Measurements from ENCODE around the gene RNF208. TPM values are rescaled to one million over a fixed set of nuclear protein-coding genes. Genes with fewer than 3 reads are reported as not detected.

The RNF208 gene
- polyA plus RNA-seq, 2 of the 4 experiments (the other 2 are of a cell fraction) = 0.06 to 1.7 TPM

DNA sequence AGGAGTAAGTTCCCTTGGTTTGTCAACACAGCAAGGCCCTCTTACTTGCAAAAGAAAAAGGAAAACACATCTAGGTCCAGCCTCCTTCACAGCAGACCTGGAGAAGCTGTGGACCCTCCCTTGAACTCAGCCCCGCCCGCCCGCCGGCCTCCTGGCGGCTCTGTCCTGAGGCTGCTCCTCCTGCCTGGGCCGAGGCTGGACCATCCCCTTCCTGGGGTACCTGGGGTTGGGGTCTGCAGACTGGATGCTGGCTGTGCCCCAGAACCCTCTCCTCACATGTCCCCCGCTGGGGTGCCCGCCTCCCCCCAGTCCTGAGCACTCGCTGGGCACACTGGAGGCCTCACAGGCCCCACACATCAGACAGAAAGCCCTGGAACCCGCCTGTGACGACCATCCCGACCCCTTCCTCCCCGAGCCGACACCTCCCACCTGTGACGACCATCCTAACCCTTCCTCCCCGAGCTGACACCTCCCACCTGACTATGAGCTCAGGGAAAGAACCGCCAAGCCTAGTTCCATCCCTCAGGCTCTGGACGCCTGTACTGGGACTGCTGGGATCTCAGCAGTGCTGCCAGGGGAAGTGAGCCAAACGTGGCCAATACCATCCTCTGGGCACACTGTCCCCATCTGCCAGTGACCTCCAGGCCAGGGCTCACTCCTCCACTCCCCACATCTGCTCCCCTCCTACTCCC is 43.0 kb downstream of the RNF208 start:
- DNase-seq (ENCODE audit: low read depth in 1 of 2, low spot score in 1 of 2) (no peak), ATAC-seq (no peak), FAIRE-seq (no peak)
- no peak for TF ChIP-seq HOXB5 (CRISPR knock-in tag; IDR thresholded peaks at IDR 0.05)
- TF ChIP-seq CBX8 (IDR thresholded peaks at IDR 0.05) = no peak
- TF ChIP-seq PHF8 (IDR thresholded peaks at IDR 0.05; ENCODE audit: borderline replicate concordance, low read depth) = no peak
- CTCF ChIA-PET = interaction anchor here (0.6 to 16.5 kb wide), 8 partner anchors 10 to 59 kb away, joined by 3 to 156 read pairs (median 8); partner anchors contain the start of genes ANAPC2, LRRC26 and SSNA1
- no peak overlapping the region for H3K4me3 ChIP-seq
- no peaks in the 10 kb centered on the region for H3K9me3 ChIP-seq
- no peak overlapping the region for H3K27ac ChIP-seq
- POLR2A ChIA-PET = no interaction called here
- H3K4me1 ChIP-seq = no peaks in the 10 kb centered on the region
- no peak overlapping the region for H3K4me2 ChIP-seq
- 88% methylated on average over 17 of the region's 19 CpGs for WGBS (ENCODE audit: missing lambda C conversion rate)

DNA sequence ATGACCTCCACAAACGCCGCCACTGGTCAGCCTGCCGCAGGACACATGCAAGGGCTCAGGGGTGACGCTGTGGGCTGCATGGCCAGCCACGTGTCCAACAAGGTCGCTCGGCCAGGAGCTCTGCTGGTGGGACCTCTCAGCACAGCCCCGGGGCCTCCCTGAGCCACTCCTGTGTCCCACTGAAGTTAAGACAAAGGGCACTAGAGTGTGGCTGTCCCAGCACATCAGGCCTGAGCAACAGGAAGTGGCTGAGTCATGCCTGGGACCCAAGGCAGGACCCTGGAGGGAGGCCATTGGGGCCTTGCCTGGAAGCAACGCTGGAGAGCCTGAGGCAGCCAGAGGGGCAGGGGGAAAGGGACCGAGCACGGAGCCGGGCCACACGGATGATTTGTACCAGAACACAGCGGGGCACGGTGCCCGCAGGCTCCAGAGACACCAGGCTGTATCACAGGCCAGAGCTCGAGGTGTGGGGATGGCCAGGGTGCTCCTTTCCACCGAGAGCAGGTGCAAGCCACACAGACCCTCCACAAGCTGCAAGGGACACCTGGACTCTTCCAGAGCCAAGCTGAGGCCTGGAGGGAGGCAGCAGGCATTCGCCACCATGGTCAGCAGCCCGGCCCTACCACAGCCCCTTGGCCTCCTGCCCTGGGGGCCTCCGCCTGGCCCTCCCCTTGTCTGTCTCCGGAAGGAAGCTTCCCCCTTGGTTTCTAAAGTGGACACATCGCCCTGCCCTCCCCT is 43.7 kb downstream of the RNF208 start:
- no peak for DNase-seq (ENCODE audit: low read depth in 1 of 2, low spot score in 1 of 2)
- Histone ChIP-seq H3K4me2 (no peak overlapping the region), H3K4me1 (no peaks in the 10 kb centered on the region), H3K27ac (no peak overlapping the region), H3K9me3 (no peaks in the 10 kb centered on the region), H3K4me3 (no peak overlapping the region)
- TF ChIP-seq CBX8 (IDR thresholded peaks at IDR 0.05) (no peak), GATA3 (IDR thresholded peaks at IDR 0.05; ENCODE audit: borderline replicate concordance) (no peak), HDAC2 (IDR thresholded peaks at IDR 0.05) (no peak), HOXB13 (CRISPR knock-in tag; IDR thresholded peaks at IDR 0.05; ENCODE audit: low read depth) (no peak), EHMT2 (IDR thresholded peaks at IDR 0.05; ENCODE audit: low read depth) (no peak), RFX5 (IDR thresholded peaks at IDR 0.05) (no peak), ESRRA (IDR thresholded peaks at IDR 0.05; ENCODE audit: borderline replicate concordance, low read length) (no peak), NFE2L2 (conservative IDR thresholded peaks at IDR 0.05; ENCODE audit: low read length) (no peak), RARB (CRISPR knock-in tag; IDR thresholded peaks at IDR 0.05) (no peak), ZFP36 (IDR thresholded peaks at IDR 0.05; ENCODE audit: borderline replicate concordance, partially characterized antibody) (no peak)
- TF ChIP-seq, protein P1, sequence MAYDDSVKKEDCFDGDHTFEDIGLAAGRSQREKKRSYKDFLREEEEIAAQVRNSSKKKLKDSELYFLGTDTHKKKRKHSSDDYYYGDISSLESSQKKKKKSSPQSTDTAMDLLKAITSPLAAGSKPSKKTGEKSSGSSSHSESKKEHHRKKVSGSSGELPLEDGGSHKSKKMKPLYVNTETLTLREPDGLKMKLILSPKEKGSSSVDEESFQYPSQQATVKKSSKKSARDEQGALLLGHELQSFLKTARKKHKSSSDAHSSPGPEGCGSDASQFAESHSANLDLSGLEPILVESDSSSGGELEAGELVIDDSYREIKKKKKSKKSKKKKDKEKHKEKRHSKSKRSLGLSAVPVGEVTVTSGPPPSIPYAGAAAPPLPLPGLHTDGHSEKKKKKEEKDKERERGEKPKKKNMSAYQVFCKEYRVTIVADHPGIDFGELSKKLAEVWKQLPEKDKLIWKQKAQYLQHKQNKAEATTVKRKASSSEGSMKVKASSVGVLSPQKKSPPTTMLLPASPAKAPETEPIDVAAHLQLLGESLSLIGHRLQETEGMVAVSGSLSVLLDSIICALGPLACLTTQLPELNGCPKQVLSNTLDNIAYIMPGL (CRISPR knock-in tag; IDR thresholded peaks at IDR 0.05; ENCODE audit: borderline replicate concordance) = no peak
- TF ChIP-seq, protein P2, sequence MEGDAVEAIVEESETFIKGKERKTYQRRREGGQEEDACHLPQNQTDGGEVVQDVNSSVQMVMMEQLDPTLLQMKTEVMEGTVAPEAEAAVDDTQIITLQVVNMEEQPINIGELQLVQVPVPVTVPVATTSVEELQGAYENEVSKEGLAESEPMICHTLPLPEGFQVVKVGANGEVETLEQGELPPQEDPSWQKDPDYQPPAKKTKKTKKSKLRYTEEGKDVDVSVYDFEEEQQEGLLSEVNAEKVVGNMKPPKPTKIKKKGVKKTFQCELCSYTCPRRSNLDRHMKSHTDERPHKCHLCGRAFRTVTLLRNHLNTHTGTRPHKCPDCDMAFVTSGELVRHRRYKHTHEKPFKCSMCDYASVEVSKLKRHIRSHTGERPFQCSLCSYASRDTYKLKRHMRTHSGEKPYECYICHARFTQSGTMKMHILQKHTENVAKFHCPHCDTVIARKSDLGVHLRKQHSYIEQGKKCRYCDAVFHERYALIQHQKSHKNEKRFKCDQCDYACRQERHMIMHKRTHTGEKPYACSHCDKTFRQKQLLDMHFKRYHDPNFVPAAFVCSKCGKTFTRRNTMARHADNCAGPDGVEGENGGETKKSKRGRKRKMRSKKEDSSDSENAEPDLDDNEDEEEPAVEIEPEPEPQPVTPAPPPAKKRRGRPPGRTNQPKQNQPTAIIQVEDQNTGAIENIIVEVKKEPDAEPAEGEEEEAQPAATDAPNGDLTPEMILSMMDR (IDR thresholded peaks at IDR 0.05) = no peak
- TF ChIP-seq, protein P3, sequence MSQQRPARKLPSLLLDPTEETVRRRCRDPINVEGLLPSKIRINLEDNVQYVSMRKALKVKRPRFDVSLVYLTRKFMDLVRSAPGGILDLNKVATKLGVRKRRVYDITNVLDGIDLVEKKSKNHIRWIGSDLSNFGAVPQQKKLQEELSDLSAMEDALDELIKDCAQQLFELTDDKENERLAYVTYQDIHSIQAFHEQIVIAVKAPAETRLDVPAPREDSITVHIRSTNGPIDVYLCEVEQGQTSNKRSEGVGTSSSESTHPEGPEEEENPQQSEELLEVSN (IDR thresholded peaks at IDR 0.05; ENCODE audit: borderline replicate concordance, low read depth) = no peak
- ChIA-PET CTCF (interaction anchor here (0.6 to 16.5 kb wide), 9 partner anchors 9 to 59 kb away, joined by 3 to 156 read pairs (median 8); partner anchors contain the start of genes ANAPC2, LRRC26 and SSNA1), POLR2A (no interaction called here)
- no peak for ATAC-seq
- WGBS (ENCODE audit: missing lambda C conversion rate) = 93% methylated on average over 23 of the region's 23 CpGs
- FAIRE-seq = no peak
